Measurements from ENCODE around the gene FUT6.

Gene FUT6

DNA sequence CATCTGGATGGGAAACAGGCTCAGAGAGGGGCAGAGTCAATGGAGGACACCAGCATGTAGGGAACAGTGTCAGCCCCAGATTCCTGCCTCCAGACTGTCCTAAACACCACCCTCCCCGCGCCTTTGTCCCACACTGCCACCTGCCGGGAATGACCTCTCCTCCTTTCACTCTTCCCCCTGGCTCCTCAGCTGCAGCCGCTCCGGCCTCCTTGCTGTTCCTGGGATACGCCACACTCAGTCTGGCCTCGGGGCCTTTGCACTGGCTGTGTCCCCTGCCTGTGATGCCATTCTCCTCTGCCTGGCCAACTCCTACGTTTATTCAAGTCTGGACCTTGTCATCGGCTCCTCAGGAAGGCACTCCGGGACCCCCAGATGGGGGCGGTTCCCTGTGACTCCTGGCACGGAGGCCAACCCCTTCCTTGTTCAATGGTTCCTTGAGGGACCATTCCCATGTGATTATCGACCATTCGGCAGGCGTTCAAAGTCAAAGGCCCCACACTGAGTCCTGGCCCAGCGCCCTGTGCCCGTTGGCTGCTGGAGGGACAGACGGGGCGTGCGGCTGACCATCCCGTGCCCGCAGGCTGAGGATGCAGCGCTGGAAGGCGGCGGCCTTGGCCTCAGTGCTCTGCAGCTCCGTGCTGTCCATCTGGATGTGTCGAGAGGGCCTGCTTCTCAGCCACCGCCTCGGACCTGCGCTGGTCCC is 15.8 kb downstream of the FUT6 start:
- Histone ChIP-seq H3K27me3 (replicated peaks; ENCODE audit: insufficient read depth, low read length) (peaks cover 44% of the 10 kb centered on the region), H2AFZ (ENCODE audit: low read length) (no peak overlapping the region), H3F3A (ENCODE audit: insufficient read depth, low read length) (peaks cover 14% of the 10 kb centered on the region), H3K27ac (ENCODE audit: low read length) (no peak overlapping the region), H3K9me2 (replicated peaks; ENCODE audit: insufficient read depth, low read length) (no peaks in the 10 kb centered on the region), H3K4me1 (ENCODE audit: low read length) (peaks cover 15% of the 10 kb centered on the region), H3K4me2 (ENCODE audit: low read depth, low read length) (no peak overlapping the region), H3K36me3 (replicated peaks; ENCODE audit: insufficient read depth, low read length) (no peaks in the 10 kb centered on the region), H3K79me2 (ENCODE audit: low read length) (no peaks in the 10 kb centered on the region), H3K9me3 (replicated peaks; ENCODE audit: insufficient read depth, low read length) (no peaks in the 10 kb centered on the region), H3K4me3 (ENCODE audit: low read length) (no peak overlapping the region), H4K20me1 (ENCODE audit: insufficient read depth, low read length) (no peaks in the 10 kb centered on the region), H3K9ac (ENCODE audit: low read length) (no peak overlapping the region)
- no peak for DNase-seq
- TF ChIP-seq, protein P1, sequence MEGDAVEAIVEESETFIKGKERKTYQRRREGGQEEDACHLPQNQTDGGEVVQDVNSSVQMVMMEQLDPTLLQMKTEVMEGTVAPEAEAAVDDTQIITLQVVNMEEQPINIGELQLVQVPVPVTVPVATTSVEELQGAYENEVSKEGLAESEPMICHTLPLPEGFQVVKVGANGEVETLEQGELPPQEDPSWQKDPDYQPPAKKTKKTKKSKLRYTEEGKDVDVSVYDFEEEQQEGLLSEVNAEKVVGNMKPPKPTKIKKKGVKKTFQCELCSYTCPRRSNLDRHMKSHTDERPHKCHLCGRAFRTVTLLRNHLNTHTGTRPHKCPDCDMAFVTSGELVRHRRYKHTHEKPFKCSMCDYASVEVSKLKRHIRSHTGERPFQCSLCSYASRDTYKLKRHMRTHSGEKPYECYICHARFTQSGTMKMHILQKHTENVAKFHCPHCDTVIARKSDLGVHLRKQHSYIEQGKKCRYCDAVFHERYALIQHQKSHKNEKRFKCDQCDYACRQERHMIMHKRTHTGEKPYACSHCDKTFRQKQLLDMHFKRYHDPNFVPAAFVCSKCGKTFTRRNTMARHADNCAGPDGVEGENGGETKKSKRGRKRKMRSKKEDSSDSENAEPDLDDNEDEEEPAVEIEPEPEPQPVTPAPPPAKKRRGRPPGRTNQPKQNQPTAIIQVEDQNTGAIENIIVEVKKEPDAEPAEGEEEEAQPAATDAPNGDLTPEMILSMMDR (IDR thresholded peaks at IDR 0.05; ENCODE audit: low read length): peak; percentile 32
- TF ChIP-seq EZH2phosphoT487 (IDR thresholded peaks at IDR 0.05; ENCODE audit: low read length): no peak

- H2AFZ ChIP-seq (ENCODE audit: low read length): no peak overlapping the region
- no peaks in the 10 kb centered on the region for H3K9me3 ChIP-seq (replicated peaks; ENCODE audit: insufficient read depth, low read length)
- no peak for DNase-seq
- H3K27ac ChIP-seq (ENCODE audit: low read length): no peak overlapping the region
- no peak overlapping the region for H3K4me3 ChIP-seq (ENCODE audit: low read length)
- no peak overlapping the region for H3K4me2 ChIP-seq (ENCODE audit: low read depth, low read length)
- H3K36me3 ChIP-seq (replicated peaks; ENCODE audit: insufficient read depth, low read length): no peaks in the 10 kb centered on the region
- H3K27me3 ChIP-seq (replicated peaks; ENCODE audit: insufficient read depth, low read length): peaks cover 38% of the 10 kb centered on the region
- H3K79me2 ChIP-seq (ENCODE audit: low read length): no peaks in the 10 kb centered on the region
- no peaks in the 10 kb centered on the region for H3K9me2 ChIP-seq (replicated peaks; ENCODE audit: insufficient read depth, low read length)
- H3K9ac ChIP-seq (ENCODE audit: low read length): no peak overlapping the region
- H4K20me1 ChIP-seq (ENCODE audit: insufficient read depth, low read length): no peaks in the 10 kb centered on the region
- no peak for TF ChIP-seq EZH2 (optimal IDR thresholded peaks at IDR 0.05; ENCODE audit: low read depth, low read length)
- TF ChIP-seq, protein P1 (IDR thresholded peaks at IDR 0.05; ENCODE audit: low read length): no peak
- H3K4me1 ChIP-seq (ENCODE audit: low read length): peaks cover 14% of the 10 kb centered on the region
- H3F3A ChIP-seq (ENCODE audit: insufficient read depth, low read length): peaks cover 12% of the 10 kb centered on the region
These were observed 17.2 kb downstream of the FUT6 start for GRCh38 chr19:5822181-5822844.

DNA sequence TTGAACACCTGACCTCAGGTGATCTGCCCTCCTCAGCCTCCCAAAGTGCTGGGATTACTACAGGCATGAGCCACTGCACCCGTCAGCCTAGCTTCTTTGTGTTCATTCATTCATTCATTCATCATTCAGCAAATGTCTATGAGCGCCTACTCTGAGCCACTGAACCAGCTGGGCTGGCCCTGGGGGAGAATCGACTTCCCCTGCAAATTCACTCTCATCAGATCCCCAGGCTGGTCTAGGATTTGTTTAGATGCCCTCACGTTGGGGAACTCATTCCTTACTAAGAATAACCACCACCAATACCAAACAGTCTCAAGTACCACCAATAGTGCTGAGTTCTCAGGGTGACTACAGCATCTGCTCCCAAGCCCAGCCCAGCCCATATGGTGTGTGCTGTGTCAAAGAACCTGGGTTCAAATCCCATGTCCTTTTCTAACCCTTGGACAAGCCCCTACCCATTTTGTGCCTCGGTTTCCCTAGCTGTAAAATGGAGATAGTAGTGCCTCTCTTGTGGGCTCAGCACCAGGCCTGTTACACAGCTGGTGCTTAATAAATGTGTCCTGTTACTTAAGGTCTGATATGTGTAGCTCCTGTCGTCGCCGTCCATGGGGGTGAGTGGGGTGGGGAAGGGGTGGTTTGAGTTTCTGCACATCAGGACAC is 17.9 kb downstream of the FUT6 start:
- H3K79me2 ChIP-seq (ENCODE audit: low read length): no peaks in the 10 kb centered on the region
- peaks cover 34% of the 10 kb centered on the region for H3K27me3 ChIP-seq (replicated peaks; ENCODE audit: insufficient read depth, low read length)
- no peaks in the 10 kb centered on the region for H3K36me3 ChIP-seq (replicated peaks; ENCODE audit: insufficient read depth, low read length)
- H2AFZ ChIP-seq (ENCODE audit: low read length): no peak overlapping the region
- no peaks in the 10 kb centered on the region for H4K20me1 ChIP-seq (ENCODE audit: insufficient read depth, low read length)
- TF ChIP-seq, protein P1 (IDR thresholded peaks at IDR 0.05; ENCODE audit: low read length): no peak
- H3K9me2 ChIP-seq (replicated peaks; ENCODE audit: insufficient read depth, low read length): no peaks in the 10 kb centered on the region
- no peak overlapping the region for H3K9ac ChIP-seq (ENCODE audit: low read length)
- H3K4me2 ChIP-seq (ENCODE audit: low read depth, low read length): no peak overlapping the region
- peaks cover 5% of the 10 kb centered on the region for H3F3A ChIP-seq (ENCODE audit: insufficient read depth, low read length)
- peaks cover 7% of the 10 kb centered on the region for H3K4me1 ChIP-seq (ENCODE audit: low read length)
- no peak overlapping the region for H3K27ac ChIP-seq (ENCODE audit: low read length)
- no peaks in the 10 kb centered on the region for H3K9me3 ChIP-seq (replicated peaks; ENCODE audit: insufficient read depth, low read length)
- no peak for DNase-seq
- no peak overlapping the region for H3K4me3 ChIP-seq (ENCODE audit: low read length)

Measured in MM.1S (cell line).